Activated CD4-positive, alpha-beta T cell treated with anti-CD3 and anti-CD28 coated beads, Interleukin-2, Interleukin-4, amounts not matched to agents 100 ng/mL and 50 ng/mL, durations not matched to agents 16 hours and 8 hours (primary cell): ENCODE data around the gene PUS3.
"Not testable (repeated sequence)": the region's sequence is repeated elsewhere in the genome, so short reads cannot be mapped to it uniquely, and the experiment has no call there.

Experiments used
- DNase-seq: peaks from one replicate; pipeline ENCODE4 v3.0.0-alpha.2; 2020; ENCODE audit warnings: low spot score

The PUS3 gene

GRCh38 chr11:125916683-125917347, 13.8 kb upstream of the PUS3 start:
- no peak for DNase-seq

GRCh38 chr11:125914601-125915000, 11.6 kb upstream of the PUS3 start:
- DNase-seq, result not testable (repeated sequence)

GRCh38 chr11:125910226-125910849, 7.3 kb upstream of the PUS3 start:
- no peak for DNase-seq

GRCh38 chr11:125904678-125905077, 1.7 kb upstream of the PUS3 start:
- DNase-seq, result no peak

- DNase-seq, result no peak
Observed at GRCh38 chr11:125903711-125904659, 979 bp upstream of the PUS3 start, which contains the start of gene DDX25. TSS of gene DDX25 (plus strand) at chr11:125904508. CDS start at chr11:125904518, 10 bp downstream.

GRCh38 chr11:125902277-125902926, 604 bp downstream of the PUS3 start:
- no peak for DNase-seq

- DNase-seq, result no peak
Observed at GRCh38 chr11:125901872-125902271, 1.1 kb downstream of the PUS3 start.

- DNase-seq, result no peak
Observed at GRCh38 chr11:125892994-125893393, 10.0 kb downstream of the PUS3 start.

GRCh38 chr11:125892071-125892470, 10.9 kb downstream of the PUS3 start:
- no peak for DNase-seq

- DNase-seq, result no peak
Observed at GRCh38 chr11:125890447-125891100, 12.4 kb downstream of the PUS3 start.

GRCh38 chr11:125887373-125888324, 15.4 kb downstream of the PUS3 start, which contains the start of gene HYLS1:
TSS of gene HYLS1 (plus strand) at chr11:125887668. CDS start at chr11:125899369, 11,701 bp downstream.
- DNase-seq, result peak; percentile 97

GRCh38 chr11:125886997-125887372, 16.0 kb downstream of the PUS3 start:
- DNase-seq, result peak; percentile 35

- DNase-seq, result no peak
Observed at GRCh38 chr11:125883375-125883774, 19.6 kb downstream of the PUS3 start.

- no peak for DNase-seq
Observed at GRCh38 chr11:125881291-125881690, 21.7 kb downstream of the PUS3 start.

- DNase-seq, result peak; percentile 55
Observed at GRCh38 chr11:125874556-125875124, 28.4 kb downstream of the PUS3 start.

- DNase-seq, result no peak
Observed at GRCh38 chr11:125873881-125874555, 29.0 kb downstream of the PUS3 start.

GRCh38 chr11:125872138-125872491, 30.9 kb downstream of the PUS3 start:
- DNase-seq, result no peak

GRCh38 chr11:125871391-125872137, 31.4 kb downstream of the PUS3 start:
- peak; percentile 27 for DNase-seq

GRCh38 chr11:125869521-125869920, 33.5 kb downstream of the PUS3 start:
- DNase-seq, result no peak
